GM21515 (cell line): ENCODE results near the gene TNFRSF14.

Source experiments
- ATAC-seq: cut with Tn5 transposase; IDR thresholded peaks from one replicate; pipeline ENCODE4 v1.9.1; 2021; ENCODE audit not compliant: unreplicated experiment

The TNFRSF14 gene

DNA sequence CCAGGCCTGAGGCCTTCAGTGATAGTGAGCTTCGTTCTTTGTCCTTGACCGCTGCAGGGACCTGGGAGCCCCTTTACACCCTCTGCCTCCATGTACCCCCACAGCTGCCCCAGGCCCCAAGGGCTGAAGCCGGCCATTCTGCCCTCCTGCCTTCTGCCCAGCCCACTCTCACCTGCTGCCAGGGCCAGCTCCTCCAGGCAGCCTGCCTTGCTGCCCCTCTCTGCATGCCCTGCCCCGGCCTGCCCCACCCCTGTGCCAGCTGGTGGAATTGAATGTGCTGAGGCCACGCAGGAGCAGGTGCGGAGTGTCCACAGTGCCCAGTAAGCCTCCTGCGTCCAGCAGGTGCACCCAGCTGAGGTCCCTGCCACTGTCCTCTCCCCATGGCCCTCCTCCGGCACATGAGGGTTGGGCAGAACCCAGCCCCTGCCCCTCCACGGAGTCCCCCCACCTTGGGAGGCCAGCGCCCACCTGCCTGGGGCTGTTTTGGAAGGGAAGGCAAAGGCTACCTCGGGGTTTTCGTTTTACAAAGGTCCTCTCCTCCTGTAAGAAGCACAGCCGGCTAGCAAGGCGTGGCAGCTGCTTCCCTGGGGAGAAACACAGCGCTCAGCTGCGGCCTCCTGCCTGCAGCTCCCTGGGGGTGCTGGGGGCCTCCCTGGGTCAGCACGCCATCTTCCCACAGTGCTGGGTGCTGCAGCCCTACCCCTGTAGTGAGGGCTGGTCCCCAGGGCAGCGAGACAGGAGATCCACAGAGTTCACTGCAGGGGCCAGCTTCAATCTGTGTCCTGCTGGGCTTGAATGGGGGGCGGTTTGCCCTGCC is 55.7 kb downstream of the TNFRSF14 start:
- no peak for ATAC-seq

GRCh38 chr1:2612591-2613365 is 56.6 kb downstream of the TNFRSF14 start:
- ATAC-seq: no peak
